ENCODE results near the gene FLVCR2.

DNA sequence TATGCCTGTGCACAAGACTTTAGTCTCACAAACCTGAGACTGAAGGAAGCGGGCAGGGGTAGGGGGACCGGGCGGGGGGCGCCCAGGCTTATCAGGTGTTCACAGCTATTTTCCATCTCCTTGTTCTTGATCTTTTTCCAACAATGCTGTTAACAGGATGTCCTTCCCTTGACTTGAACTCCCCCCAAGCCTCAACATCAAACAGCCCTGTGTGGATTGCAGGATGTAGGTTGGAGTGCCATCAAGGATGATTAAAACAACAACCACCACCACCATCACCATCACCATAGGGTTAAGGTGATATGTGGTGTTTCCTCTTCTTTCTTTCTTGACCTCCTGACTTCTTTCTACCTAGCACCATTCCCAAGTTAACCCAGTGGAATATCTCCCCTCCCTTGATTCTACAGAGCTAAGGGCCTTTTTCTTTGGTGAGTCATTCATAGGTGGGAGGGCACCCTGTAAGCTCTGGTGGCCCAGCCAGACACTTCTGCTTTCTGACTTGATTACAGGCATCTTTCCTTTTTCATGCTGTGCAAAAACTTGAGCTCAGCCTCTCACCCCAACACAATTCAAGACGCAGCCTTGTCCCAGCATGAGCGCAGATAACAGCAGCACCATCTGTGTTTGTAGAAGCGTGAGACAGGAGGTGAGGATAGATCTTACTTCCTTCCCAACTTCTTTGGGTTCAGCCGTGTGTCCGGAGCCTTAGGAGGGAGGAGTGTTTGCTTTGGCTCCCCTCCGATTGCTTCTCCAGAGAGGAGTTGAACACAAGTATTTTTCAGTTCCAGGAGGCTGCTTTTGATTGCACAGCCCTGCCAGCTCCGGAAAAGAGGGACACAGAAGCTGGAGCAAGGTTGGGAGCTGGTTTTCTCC, 26.8 kb downstream of the FLVCR2 start:
- TF ChIP-seq, protein P1, sequence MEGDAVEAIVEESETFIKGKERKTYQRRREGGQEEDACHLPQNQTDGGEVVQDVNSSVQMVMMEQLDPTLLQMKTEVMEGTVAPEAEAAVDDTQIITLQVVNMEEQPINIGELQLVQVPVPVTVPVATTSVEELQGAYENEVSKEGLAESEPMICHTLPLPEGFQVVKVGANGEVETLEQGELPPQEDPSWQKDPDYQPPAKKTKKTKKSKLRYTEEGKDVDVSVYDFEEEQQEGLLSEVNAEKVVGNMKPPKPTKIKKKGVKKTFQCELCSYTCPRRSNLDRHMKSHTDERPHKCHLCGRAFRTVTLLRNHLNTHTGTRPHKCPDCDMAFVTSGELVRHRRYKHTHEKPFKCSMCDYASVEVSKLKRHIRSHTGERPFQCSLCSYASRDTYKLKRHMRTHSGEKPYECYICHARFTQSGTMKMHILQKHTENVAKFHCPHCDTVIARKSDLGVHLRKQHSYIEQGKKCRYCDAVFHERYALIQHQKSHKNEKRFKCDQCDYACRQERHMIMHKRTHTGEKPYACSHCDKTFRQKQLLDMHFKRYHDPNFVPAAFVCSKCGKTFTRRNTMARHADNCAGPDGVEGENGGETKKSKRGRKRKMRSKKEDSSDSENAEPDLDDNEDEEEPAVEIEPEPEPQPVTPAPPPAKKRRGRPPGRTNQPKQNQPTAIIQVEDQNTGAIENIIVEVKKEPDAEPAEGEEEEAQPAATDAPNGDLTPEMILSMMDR (IDR thresholded peaks at IDR 0.05; ENCODE audit: low read depth, low read length, poor library complexity, severe bottlenecking): no peak
- TF ChIP-seq EZH2phosphoT487 (IDR thresholded peaks at IDR 0.05; ENCODE audit: borderline replicate concordance, low read length): no peak

Data from DOHH2 (cell line).